Loucy (cell line): Measurements from ENCODE around the gene NR2C1.
"Not testable (repeated sequence)": the region's sequence is repeated elsewhere in the genome, so short reads cannot be mapped to it uniquely, and the experiment has no call there.

Experiments
- CTCF ChIP-seq: fragments of 200-600 bp; sonication (generic); conservative IDR thresholded peaks from 2 replicates; pipeline ENCODE4 v1.5.1; 2014; ENCODE audit warnings: mild to moderate bottlenecking, antibody characterized with exemption, low read length
- EZH2phosphoT487 ChIP-seq: fragments of 200-600 bp; IDR thresholded peaks from 2 replicates; pipeline ENCODE4 v1.6.1; 2018; ENCODE audit warnings: antibody characterized with exemption, mild to moderate bottlenecking, moderate library complexity, borderline replicate concordance

DNA sequence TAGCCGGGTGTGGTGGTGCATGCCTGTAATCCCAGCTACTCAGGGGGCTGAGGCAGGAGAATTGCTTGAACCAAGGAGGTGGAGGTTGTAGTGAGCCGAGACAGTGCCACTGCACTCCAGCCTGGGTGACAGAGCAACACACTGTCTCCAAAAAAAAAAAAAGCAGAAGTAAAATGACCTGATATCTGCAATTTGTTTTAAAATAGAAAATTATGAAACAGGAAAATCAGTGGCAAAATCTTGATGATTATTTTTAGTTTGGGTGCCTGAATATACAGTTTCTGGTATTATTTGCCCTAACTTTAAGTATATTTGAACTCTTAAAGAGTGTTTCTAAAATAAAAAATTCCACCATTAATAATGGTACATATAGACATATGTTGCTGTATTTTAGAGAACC, 22.4 kb upstream of the NR2C1 start:
- not testable (repeated sequence) for TF ChIP-seq CTCF, EZH2phosphoT487
